Measurements from ENCODE around the gene RAB27A. TPM values are rescaled to one million over a fixed set of nuclear protein-coding genes. Genes with fewer than 3 reads are reported as not detected.

Gene RAB27A
- total and polyA plus RNA-seq, 2 of the 8 experiments (the other 6 are each of a cell fraction or from before 2014, with no cell fraction given): 2.3 to 6.5 TPM

- H4K5ac ChIP-seq (ENCODE audit: insufficient read length, low read depth, low read length): no peak overlapping the region
- no peak overlapping the region for H3K56ac ChIP-seq (replicated peaks; ENCODE audit: insufficient read length, low read depth, low read length)
- no peaks in the 10 kb centered on the region for H3K23me2 ChIP-seq (ENCODE audit: low read depth, low read length)
- TF ChIP-seq GTF2F1 (IDR thresholded peaks at IDR 0.05; ENCODE audit: borderline replicate concordance, low read depth, low read length) (no peak), POLR2AphosphoS5 (IDR thresholded peaks at IDR 0.05; ENCODE audit: low read depth, low read length) (no peak), SAP30 (IDR thresholded peaks at IDR 0.05; ENCODE audit: insufficient read depth, insufficient replicate concordance, low read length) (no peak), TBP (IDR thresholded peaks at IDR 0.05; ENCODE audit: low read depth, low read length) (no peak), MAFK (IDR thresholded peaks at IDR 0.05; ENCODE audit: low read depth, low read length) (no peak), NANOG (IDR thresholded peaks at IDR 0.05; ENCODE audit: insufficient read depth, low read depth, low read length, poor library complexity, severe bottlenecking) (no peak), ATF2 (IDR thresholded peaks at IDR 0.05; ENCODE audit: low read length) (no peak), NRF1 (IDR thresholded peaks at IDR 0.05; ENCODE audit: low read depth, low read length) (no peak), RAD21 (IDR thresholded peaks at IDR 0.05 in 1 of 2, conservative IDR thresholded peaks at IDR 0.05 in 1 of 2; ENCODE audit: low read depth in 2 of 2, low read length in 2 of 2) (no peak), HDAC2 (IDR thresholded peaks at IDR 0.05; ENCODE audit: borderline replicate concordance in 1 of 2, low read depth in 2 of 2, low read length in 2 of 2) (no peak)
Measured at GRCh38 chr15:55204464-55204863, 85.1 kb downstream of the RAB27A start.

More at GRCh38 chr15:55204464-55204863, 85.1 kb downstream of the RAB27A start:
- Histone ChIP-seq H3K9ac (replicated peaks in 1 of 4; ENCODE audit: extremely low read depth in 1 of 4, low read depth in 3 of 4, low read length in 3 of 4) (no peak overlapping the region), H2BK120ac (replicated peaks; ENCODE audit: low read depth, low read length) (no peak overlapping the region), H2AK5ac (ENCODE audit: low read depth, low read length) (no peak overlapping the region), H3K4me1 (replicated peaks in 1 of 4; ENCODE audit: control insufficient read depth in 3 of 4, insufficient read depth in 4 of 4, low read length in 3 of 4) (no peaks in the 10 kb centered on the region), H3K23ac (ENCODE audit: insufficient read length) (no peak overlapping the region), H3K14ac (ENCODE audit: insufficient read length) (no peak overlapping the region), H3K79me2 (ENCODE audit: control insufficient read depth in 1 of 2, insufficient read depth in 2 of 2, low read length in 2 of 2) (no peaks in the 10 kb centered on the region), H3K4ac (replicated peaks; ENCODE audit: insufficient read length, low read depth, low read length) (no peak overlapping the region), H4K91ac (replicated peaks; ENCODE audit: insufficient read length, low read length) (no peak overlapping the region), H3K27ac (ENCODE audit: low read depth, low read length) (no peak overlapping the region), H2AFZ (ENCODE audit: low read length) (no peak overlapping the region), H3K79me1 (ENCODE audit: low read depth, low read length) (no peaks in the 10 kb centered on the region), H3K27me3 (replicated peaks in 1 of 4; ENCODE audit: control insufficient read depth in 3 of 4, extremely low read depth in 1 of 4, insufficient read depth in 3 of 4, low read length in 3 of 4) (no peaks in the 10 kb centered on the region; a peak in 1 of 7 replicates), H4K8ac (ENCODE audit: extremely low read depth, insufficient read depth, low read length) (no peak overlapping the region), H2BK5ac (ENCODE audit: low read depth, low read length) (no peak overlapping the region), H4K20me1 (replicated peaks in 1 of 2; ENCODE audit: control insufficient read depth in 1 of 2, insufficient read depth in 2 of 2, low read length in 2 of 2) (no peaks in the 10 kb centered on the region), H3K18ac (ENCODE audit: extremely low read depth, low read length) (no peak overlapping the region), H3K4me3 (ENCODE audit: extremely low read depth in 1 of 4, insufficient read depth in 2 of 4, low read depth in 3 of 4, low read length in 4 of 4) (no peak overlapping the region), H3K9me3 (ENCODE audit: insufficient read depth in 2 of 2, low read depth in 1 of 2, low read length in 1 of 2) (no peaks in the 10 kb centered on the region), H3K36me3 (ENCODE audit: control insufficient read depth in 2 of 4, insufficient read depth in 4 of 4, low read length in 3 of 4) (no peaks in the 10 kb centered on the region), H2BK15ac (ENCODE audit: low read length) (no peak overlapping the region), H2BK20ac (ENCODE audit: low read length) (no peak overlapping the region), H2BK12ac (ENCODE audit: low read depth, low read length) (no peak overlapping the region), H3K4me2 (ENCODE audit: insufficient read depth in 1 of 2, low read depth in 2 of 2, low read length in 2 of 2) (no peak overlapping the region)
- DNase-seq (ENCODE audit: low read depth in 1 of 2, low spot score in 2 of 2) (no peak), FAIRE-seq (no peak)
- CTCF ChIA-PET (ENCODE audit: partially characterized antibody): interaction anchor here (0.7 kb wide), 1 partner anchor 9 kb away, joined by 3 read pairs; no protein-coding TSS in a partner anchor
- POLR2A ChIA-PET (ENCODE audit: partially characterized antibody): no interaction called here
- WGBS, 2 experiments (ENCODE audit: extremely low coverage in 1 of 2, insufficient coverage in 1 of 2, insufficient read length in 1 of 2, insufficient replicate concordance in 2 of 2, low coverage in 1 of 2, low lambda C conversion rate in 2 of 2, missing lambda C conversion rate in 1 of 2): 81% methylated on average over 4 of the region's 4 CpGs; no CpG with 5 or more reads in 1 of the 2 experiments
